ENCODE data around the gene LYSMD3.
A peak's percentile ranks its signal among the peaks of the same experiment; 100 is the strongest.
"Not testable (repeated sequence)": the region's sequence is repeated elsewhere in the genome, so short reads cannot be mapped to it uniquely, and the experiment has no call there.

Gene LYSMD3

GRCh38 chr5:90529194-90529938 lies at the start of gene LYSMD3:
Gene LYSMD3, minus strand, starts transcription at chr5:90529584. Its CDS starts 4,295 bp downstream, at chr5:90525289.
- peak; percentile 80 for DNase-seq

DNA sequence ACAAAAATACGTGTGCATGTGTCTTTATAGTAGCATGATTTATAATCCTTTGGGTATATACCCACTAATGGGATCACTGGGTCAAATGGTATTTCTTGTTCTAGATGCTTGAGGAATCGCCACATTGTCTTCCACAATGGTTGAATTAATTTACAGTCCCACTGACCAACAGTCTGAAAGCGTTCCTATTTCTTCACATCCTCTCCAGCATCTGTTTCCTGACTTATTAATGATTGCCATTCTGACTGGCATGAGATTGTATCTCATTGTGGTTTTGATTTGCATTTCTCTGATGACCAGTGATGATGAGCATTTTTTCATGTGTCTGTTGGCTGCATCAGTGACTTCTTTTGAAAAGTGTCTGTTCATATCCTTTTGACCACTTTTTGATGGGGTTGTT lies 47.2 kb upstream of the LYSMD3 start:
- not testable (repeated sequence) for DNase-seq

DNA sequence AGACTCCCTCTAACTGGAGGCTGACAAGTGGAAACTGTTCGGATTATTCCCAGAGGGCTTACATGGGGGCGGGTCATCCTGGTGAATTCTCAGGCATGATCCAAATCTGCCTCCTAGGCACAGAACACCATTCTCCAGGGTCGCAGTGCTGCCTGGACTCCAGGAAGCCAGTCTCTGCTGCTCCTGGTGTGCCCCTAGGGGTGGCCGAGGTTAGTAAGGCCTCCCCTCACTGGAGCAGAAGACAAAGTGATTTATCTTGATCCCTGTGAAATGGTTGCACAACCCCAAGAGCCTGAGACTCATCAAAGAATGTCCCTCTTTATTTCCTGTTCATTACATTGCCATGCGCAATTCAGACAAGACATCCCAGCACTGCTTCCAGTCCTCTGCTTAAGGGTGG lies 46.3 kb upstream of the LYSMD3 start:
- DNase-seq = no peak

GRCh38 chr5:90571147-90571773 lies 41.9 kb upstream of the LYSMD3 start:
- DNase-seq = no peak

GRCh38 chr5:90570034-90570433 lies 40.6 kb upstream of the LYSMD3 start:
- DNase-seq = no peak

DNA sequence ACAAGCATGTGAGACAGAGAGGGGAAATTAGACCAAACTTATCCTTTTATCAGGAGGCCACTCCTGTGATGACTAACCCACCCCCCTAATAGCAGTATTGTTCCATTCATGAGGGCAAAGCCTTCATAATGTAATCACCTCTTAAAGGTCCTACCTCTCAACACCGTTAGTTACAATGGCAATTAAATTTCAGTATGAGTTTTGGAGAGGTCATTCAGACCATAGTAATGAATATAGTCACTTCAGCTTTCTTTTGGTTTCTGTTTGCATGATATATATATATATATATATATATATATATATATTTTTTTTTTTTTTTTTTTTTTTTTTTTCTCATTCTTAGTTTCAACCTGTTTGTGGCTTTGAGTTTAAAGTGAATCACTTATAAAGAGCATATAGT lies 39.7 kb upstream of the LYSMD3 start:
- DNase-seq = no peak

DNA sequence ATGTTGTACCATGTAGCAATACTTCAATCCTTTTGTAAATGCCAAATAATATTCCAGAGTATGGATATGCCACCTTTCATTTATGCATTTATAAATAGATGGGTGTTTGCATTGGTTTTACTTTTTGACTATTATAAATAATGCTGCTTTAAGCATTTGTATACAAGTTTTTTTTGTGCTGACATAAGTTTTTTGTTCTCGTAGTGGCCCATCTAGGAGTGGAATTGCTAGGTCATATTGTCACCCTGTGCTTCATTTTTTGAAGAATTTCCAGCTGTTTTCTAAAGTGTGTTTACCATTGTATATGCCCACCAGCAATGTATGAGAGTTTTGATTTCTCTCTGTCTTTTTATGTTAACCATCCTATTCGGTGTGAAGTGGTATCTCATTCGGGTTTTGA lies 36.1 kb upstream of the LYSMD3 start:
- no peak for DNase-seq

- no peak for DNase-seq
Observed at GRCh38 chr5:90563108-90563507, 33.7 kb upstream of the LYSMD3 start.

GRCh38 chr5:90562341-90562740 lies 33.0 kb upstream of the LYSMD3 start:
- DNase-seq = no peak

- DNase-seq = no peak
Observed at GRCh38 chr5:90561766-90562165, 32.4 kb upstream of the LYSMD3 start.

DNA sequence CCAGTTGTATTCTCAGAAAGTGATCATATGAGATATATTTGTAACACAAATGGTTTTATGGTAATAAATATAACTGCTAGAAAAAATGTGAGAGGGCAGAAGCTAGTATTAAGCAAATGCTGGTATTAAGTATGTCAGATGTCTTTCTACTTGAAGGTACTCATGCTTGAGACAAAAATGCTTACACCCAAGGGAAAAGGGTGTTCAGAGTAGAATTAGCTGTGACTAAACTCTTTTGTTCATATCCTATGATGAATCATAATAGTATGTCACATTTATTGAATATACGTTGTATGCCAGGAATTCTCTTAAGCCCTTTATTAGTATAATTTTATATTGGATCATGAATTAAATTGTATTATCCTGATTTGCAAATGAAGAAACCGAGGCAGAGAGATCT lies 31.4 kb upstream of the LYSMD3 start:
- DNase-seq = no peak

GRCh38 chr5:90558344-90559192 lies 29.2 kb upstream of the LYSMD3 start, which contains the start of gene ADGRV1:
Gene ADGRV1, plus strand, starts transcription at chr5:90558797. Its CDS starts 99 bp downstream, at chr5:90558896.
- DNase-seq = peak; percentile 71

DNA sequence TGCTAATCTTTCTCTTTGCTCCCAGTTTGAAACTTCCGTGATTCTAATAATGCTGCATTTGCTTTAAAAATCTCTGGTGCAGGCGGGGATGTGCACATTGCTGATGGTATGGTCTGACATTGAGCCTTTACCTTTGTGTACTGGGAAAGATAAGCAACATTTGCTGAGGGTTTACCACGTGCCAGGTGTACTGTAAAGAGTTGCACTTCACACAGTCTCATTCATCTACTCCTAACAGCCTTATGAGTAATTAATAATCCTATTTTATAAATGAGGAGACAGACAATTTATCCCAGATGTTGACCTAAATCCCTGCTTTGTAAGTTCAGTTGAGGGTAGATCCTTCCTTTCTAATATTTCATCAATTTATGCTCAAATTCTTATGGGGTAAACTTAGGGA lies 28.5 kb upstream of the LYSMD3 start:
- no peak for DNase-seq

DNA sequence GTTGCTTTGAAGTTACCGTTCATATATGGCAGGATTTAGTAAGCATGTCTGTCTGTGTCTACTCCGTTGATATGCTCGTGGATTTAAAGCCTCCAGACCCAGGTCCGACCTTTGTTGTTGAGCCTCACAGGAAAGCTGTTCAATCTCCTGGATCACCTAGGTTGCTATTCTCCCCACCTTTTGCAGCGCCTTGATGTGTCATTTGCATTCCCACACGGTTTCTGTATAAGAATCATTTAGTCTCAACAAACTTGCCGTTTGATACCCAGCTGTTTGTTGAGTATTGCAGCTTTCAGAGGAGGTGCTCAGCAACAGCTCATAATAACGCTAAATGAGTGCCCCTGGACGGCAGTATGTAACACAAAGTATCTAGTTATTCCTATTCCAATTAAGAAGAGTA lies 28.0 kb upstream of the LYSMD3 start:
- no peak for DNase-seq

DNA sequence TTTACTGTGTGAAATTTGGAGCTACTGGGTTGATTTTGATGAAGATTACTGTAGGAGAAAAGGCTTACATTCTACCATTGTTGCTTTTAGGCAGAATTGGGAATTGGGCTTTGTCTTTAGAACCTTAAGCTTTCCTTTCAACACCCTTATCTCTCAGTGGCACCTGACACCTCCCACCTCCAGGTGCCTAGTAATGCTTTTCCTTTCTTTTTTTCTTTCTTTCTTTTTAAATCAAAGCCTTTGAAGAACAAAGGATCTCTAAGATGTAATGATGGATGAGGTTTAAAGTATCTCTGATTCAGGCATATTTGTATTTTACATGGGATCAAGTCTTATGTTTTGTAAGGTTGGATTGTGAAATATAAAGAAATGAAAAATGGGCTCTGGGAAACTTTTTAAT lies 26.3 kb upstream of the LYSMD3 start:
- no peak for DNase-seq

DNA sequence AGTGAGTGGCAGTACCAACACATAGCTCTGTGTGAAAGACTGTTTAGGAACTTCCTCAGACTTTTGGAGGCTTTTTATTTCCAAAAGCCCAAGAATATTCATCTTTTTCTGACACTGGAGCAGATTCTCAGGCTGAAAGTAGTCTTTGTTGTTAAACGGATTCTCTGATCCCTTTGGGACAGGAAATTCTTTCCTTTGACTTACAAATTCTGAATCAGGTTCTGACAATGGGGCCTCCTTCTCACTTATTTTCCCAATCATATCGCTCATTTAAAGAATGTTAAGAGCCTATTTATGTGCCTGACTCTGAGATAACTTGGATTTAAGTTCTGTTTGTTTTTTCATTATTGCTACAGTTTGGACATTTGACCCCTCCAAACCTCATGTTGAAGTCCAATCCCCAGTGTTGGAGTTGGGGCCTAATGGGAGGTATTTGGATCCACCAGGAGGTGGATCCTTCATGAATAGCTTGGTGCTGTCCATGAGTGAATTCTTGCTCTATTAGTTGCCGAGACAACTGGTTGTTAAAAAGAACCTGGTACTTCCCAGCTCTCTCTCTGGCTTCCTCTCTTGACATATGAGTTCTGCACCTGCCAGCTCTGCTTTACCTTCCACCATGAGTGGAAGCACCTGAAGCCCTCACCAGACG lies 25.1 kb upstream of the LYSMD3 start:
- DNase-seq = no peak

- DNase-seq = no peak
Observed at GRCh38 chr5:90553711-90554110, 24.3 kb upstream of the LYSMD3 start.

DNA sequence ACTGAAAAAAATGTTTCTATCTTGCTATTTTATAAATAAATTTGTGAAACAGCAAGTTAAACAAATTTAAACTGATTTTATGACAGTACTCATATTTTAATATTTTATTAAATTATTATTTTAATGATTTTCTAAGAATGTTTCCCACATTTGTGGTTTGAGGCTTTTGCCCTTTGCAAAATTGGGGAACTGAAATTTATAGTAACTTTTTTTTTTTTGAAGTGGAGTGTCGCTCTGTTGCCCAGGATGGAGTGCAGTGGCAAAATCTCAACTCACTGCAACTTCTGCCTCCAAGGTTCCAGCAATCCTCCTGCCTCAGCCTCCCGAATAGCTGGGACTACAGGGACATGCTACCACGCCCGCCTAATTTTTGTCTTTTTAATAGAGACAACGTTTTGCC lies 22.0 kb upstream of the LYSMD3 start:
- DNase-seq = no peak

DNA sequence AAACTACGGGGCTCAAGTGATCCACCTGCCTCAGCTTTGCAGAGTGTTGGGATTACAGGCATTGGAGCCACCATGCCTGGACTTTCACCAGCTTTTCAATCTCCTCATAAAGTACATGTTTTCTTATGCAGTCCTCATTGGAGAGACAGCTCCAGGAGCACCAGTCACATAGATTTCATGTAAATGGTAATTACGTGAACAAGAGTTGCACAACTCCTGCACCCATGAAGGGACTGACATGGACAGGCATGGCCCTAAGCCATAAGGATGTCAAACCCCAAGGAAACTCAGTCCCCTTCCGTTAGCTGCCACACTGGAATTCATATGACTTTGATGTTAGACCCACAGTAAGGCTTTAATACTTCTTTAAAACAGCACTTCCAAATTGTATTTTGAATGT lies 21.6 kb upstream of the LYSMD3 start:
- no peak for DNase-seq

DNA sequence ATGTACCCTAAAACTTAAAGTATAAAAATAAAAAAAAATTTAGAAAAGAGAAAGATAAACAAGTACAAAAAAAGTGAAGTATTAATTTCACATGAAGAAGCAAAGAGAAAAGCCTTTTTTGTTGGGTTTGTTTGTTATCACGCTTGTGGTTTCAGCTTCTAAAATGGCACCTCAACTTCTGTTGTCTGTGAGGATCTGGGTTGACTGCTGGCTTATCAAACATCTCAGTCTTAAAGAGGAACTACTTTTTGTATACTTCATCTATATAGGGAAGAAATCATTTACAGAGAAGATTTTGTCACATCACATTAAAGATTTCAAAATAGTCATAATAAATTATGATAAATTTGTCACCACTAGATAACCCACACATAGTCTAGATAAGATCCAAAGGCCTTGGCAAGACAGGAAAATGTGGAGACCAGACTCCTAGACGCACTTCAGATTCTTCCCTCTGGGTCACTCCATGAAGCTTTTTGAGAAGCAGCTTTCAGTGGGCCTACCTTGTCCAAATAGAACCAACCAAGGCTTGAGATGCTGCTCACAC lies 20.4 kb upstream of the LYSMD3 start:
- DNase-seq = no peak

DNA sequence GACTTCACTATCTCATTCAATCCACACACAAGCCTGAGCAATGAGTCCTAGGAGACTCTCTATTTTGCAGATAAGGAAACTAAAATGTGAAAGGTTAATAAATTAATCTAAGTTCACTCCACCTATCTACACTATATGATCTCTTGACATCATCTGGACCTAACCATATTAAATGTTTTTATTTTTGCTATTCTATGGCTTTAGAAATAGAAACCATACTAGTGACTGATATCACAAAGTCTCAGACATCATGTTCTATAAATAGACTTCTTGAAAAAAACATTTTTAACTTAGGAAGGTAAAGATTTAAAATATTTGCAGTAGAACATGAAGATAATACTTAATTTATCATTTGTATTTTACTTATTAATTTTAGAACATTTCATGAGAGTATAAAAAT lies 19.8 kb upstream of the LYSMD3 start:
- no peak for DNase-seq

DNA sequence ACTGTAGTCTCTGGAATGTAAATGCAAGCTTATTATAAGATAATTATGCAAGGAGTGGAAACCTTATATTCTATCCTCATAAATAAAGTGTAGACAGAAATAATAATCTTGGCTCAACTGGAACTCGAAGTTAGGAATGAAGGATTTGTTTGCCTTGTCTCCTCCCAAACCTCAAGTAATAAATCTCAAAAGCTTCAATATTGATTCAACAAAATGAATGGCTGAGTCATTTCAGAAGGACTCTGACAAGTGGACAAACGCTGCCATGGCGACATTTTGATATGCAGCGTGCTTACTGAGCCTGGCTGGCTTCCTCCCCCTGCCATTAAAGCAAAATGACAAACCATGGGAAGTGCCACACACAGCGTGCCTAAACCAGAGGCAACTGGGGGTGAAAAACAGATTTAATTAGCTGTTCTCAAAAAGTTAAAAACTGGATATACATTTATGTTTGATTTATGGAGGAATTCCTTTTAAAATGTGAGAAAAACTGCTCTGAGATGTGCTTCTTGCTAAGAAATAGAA lies 18.7 kb upstream of the LYSMD3 start:
- DNase-seq = no peak

DNA sequence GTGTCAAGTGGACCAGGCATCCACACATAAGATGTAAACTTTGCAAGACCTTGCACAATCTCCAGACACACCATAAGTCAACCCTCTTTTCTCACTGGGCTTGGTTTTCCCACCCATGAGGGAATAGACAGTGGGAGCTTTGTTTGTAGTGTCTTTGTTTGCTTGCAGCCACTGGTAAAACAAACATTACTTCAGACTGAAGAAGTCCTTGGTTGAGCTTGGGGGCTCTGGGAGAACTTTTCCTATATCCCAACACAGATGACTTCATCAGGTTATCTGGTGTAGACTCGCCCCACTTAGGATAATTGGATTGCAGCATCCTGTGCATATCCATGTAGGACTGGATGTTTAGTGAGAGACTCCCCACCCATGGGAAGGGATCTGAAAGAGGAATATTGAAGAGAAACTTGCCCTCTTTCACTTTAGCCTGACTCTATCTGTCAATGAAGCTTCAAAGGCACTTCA lies 17.7 kb upstream of the LYSMD3 start:
- DNase-seq = no peak
